HEK293 (cell line): ENCODE data around the gene BTNL8.

ENCODE experiments used
- BCL11A ChIP-seq: fragments of 450-650 bp; formaldehyde crosslinking; IDR thresholded peaks from 2 replicates; pipeline ENCODE4 v1.5.1; 2016; ENCODE audit warnings: low read depth, missing biosample characterization, missing genetic modification characterization
- CTCF ChIP-seq: fragments of 450-650 bp; formaldehyde crosslinking; IDR thresholded peaks from 2 replicates; pipeline ENCODE4 v1.5.1; 2016; ENCODE audit warnings: missing biosample characterization, missing genetic modification characterization
- KLF8 ChIP-seq: fragments of 450-650 bp; formaldehyde crosslinking; IDR thresholded peaks from 2 replicates; pipeline ENCODE4 v1.5.1; 2016; ENCODE audit warnings: missing biosample characterization, missing genetic modification characterization
- PRDM6 ChIP-seq: fragments of 450-650 bp; formaldehyde crosslinking; IDR thresholded peaks from 2 replicates; pipeline ENCODE4 v1.5.1; 2017; ENCODE audit warnings: missing biosample characterization, missing genetic modification characterization
- SCRT2 ChIP-seq: fragments of 450-650 bp; formaldehyde crosslinking; IDR thresholded peaks from 2 replicates; pipeline ENCODE4 v1.5.1; 2016; ENCODE audit warnings: missing biosample characterization, missing genetic modification characterization
- TRIM28 ChIP-seq: IDR thresholded peaks from 2 replicates; pipeline ENCODE4 v1.6.1; 2011; ENCODE audit warnings: low read length, control low read depth, borderline replicate concordance
- ZBTB21 ChIP-seq: fragments of 450-650 bp; formaldehyde crosslinking; IDR thresholded peaks from 2 replicates; pipeline ENCODE4 v1.5.1; 2017; ENCODE audit warnings: missing biosample characterization, missing genetic modification characterization
- ZBTB7A ChIP-seq: fragments of 450-650 bp; formaldehyde crosslinking; IDR thresholded peaks from 2 replicates; pipeline ENCODE4 v1.5.1; 2016; ENCODE audit warnings: low read depth, missing biosample characterization, missing genetic modification characterization
- ZNF114 ChIP-seq: fragments of 450-650 bp; formaldehyde crosslinking; IDR thresholded peaks from 2 replicates; pipeline ENCODE4 v1.5.0; 2017; ENCODE audit warnings: missing biosample characterization, missing genetic modification characterization
- ZNF302 ChIP-seq: fragments of 450-650 bp; formaldehyde crosslinking; IDR thresholded peaks from 2 replicates; pipeline ENCODE4 v1.5.1; 2016; ENCODE audit warnings: missing biosample characterization, missing genetic modification characterization, low read depth

GRCh38 chr5:180910182-180910581 is 11.2 kb downstream of the BTNL8 start:
- no peak for TF ChIP-seq CTCF (tag by site-specific recombination)
- no peak for TF ChIP-seq ZBTB21 (tag by site-specific recombination)
- TF ChIP-seq ZNF302 (tag by site-specific recombination), result no peak
- TF ChIP-seq PRDM6 (tag by site-specific recombination), result no peak
- no peak for TF ChIP-seq ZNF114 (tag by site-specific recombination)
- no peak for TF ChIP-seq BCL11A (tag by site-specific recombination)
- TF ChIP-seq ZBTB7A, result no peak
- TF ChIP-seq KLF8 (tag by site-specific recombination), result no peak
- TF ChIP-seq SCRT2, result no peak
- no peak for TF ChIP-seq TRIM28
